ENCODE measurements around the gene LIPC.

- TF ChIP-seq, protein P1, sequence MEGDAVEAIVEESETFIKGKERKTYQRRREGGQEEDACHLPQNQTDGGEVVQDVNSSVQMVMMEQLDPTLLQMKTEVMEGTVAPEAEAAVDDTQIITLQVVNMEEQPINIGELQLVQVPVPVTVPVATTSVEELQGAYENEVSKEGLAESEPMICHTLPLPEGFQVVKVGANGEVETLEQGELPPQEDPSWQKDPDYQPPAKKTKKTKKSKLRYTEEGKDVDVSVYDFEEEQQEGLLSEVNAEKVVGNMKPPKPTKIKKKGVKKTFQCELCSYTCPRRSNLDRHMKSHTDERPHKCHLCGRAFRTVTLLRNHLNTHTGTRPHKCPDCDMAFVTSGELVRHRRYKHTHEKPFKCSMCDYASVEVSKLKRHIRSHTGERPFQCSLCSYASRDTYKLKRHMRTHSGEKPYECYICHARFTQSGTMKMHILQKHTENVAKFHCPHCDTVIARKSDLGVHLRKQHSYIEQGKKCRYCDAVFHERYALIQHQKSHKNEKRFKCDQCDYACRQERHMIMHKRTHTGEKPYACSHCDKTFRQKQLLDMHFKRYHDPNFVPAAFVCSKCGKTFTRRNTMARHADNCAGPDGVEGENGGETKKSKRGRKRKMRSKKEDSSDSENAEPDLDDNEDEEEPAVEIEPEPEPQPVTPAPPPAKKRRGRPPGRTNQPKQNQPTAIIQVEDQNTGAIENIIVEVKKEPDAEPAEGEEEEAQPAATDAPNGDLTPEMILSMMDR (conservative IDR thresholded peaks at IDR 0.05; ENCODE audit: low read depth, low read length), result no peak
- TF ChIP-seq EZH2 (IDR thresholded peaks at IDR 0.05; ENCODE audit: borderline replicate concordance, low read depth, low read length, poor library complexity, severe bottlenecking), result no peak
Measured at GRCh38 chr15:58426501-58426900, 5.3 kb upstream of the LIPC start.

Data from A673 (cell line).